GM18520 (cell line): ENCODE data around the gene UROC1.

Experiments
- ATAC-seq: cut with Tn5 transposase; IDR thresholded peaks from one replicate; pipeline ENCODE4 v1.9.1; 2021; ENCODE audit not compliant: unreplicated experiment

Gene UROC1

GRCh38 chr3:126533506-126533905, 15.9 kb upstream of the UROC1 start:
- ATAC-seq = no peak

GRCh38 chr3:126531051-126531330, 13.4 kb upstream of the UROC1 start:
- ATAC-seq = no peak

- no peak for ATAC-seq
Observed at GRCh38 chr3:126530171-126531050, 12.8 kb upstream of the UROC1 start.

DNA sequence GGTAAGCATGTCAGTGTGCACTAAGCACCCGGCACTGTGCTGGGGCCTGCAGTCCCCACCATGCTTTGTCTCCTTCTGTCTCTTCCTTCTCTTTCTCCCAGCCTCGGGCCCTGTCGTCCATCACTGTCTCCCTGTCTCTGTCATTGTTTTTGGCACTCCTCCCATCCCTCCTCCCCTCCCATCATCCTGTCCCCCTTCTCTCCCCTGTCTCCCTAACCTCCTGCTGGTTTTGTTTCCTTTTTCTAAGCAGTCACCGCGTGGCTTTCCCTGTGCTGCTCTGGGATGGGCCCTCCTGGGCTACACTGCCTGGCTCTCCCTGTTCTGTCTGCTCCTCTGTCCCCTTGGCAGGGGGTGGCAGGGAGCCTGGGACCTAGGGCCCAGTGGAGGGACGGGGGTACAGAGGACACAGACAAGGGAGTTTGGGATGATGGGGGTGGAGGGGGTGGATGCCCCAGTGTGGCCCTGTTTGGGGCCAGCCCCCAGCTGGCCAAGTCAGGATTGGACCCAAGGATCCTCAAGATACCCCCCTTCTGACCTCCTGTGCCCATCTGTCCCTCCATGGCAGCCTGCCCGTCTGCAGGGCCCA, 12.1 kb upstream of the UROC1 start:
- ATAC-seq = no peak

DNA sequence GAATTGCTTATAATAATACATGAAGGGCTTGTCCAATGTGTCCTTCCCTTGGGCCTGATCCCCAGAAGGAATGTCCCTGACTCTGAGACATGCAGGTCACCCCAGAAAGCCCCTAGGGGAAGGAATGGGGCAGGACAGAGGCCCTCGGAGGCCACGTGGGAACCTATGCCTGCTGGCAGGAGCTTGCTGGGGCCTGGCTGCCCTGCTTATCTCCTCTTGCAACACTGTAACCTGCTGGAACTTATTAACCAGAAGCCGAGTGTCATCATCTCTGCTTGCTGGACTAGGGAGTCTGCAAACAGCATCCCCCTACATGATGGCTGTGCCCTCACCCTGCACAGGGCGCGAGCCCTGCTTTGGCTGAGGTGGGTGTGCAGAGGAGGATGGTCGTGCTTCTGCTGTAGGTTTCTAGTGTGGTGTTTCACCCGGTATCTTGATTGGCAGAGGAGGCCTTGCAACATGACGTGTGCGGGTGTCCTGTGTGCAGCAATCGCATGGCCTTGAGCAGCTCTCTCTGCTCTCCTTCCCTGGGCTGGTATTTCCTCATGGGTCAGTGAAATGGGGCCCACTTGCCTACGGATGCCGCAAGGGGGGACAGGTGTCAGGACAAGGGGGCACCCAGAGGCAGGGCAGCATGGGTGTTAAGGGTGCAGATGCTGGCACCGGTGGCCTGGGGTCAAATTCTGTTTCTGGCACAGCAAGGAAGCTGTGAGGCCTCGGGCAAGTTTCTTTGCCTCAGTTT, 11.4 kb upstream of the UROC1 start:
- no peak for ATAC-seq

DNA sequence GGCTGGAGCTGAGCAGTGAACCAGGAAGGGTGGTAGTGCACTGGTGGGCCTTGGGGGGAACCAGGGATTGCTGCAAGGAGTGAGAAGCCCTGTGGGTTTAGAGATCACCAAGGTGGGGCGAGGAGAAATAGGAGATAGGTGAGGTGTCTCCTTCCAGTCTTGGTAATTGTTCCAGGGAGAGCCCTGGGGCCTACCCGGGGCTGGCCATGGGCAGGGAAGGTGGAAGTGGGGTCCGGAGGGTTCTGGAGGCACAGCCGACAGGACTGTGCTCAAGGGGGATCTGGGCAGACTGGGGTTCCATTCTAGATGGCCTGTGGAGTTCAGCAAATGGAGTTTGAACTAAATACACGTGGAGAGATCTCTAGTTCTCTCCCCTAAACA, 10.8 kb upstream of the UROC1 start:
- ATAC-seq = no peak

- ATAC-seq = no peak
Observed at GRCh38 chr3:126527455-126528211, 10.1 kb upstream of the UROC1 start.

GRCh38 chr3:126527006-126527405, 9.4 kb upstream of the UROC1 start:
- no peak for ATAC-seq

DNA sequence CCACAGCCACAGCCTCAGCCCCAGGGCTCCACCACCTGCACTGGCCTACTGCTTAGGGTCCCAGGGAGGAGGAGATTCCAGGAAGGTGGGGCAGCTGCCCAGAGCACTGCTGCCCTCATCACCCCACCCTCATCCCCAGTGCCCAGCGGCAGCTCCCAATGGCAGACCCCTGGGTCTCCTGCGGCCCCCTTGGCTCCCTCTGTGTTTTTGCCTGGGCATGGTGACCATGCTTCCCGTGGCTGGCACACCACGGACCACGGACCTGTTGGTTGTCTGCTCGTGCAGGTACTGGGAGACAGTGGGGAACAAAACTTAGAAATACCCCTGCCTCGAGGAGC, 9.1 kb upstream of the UROC1 start:
- ATAC-seq = no peak

DNA sequence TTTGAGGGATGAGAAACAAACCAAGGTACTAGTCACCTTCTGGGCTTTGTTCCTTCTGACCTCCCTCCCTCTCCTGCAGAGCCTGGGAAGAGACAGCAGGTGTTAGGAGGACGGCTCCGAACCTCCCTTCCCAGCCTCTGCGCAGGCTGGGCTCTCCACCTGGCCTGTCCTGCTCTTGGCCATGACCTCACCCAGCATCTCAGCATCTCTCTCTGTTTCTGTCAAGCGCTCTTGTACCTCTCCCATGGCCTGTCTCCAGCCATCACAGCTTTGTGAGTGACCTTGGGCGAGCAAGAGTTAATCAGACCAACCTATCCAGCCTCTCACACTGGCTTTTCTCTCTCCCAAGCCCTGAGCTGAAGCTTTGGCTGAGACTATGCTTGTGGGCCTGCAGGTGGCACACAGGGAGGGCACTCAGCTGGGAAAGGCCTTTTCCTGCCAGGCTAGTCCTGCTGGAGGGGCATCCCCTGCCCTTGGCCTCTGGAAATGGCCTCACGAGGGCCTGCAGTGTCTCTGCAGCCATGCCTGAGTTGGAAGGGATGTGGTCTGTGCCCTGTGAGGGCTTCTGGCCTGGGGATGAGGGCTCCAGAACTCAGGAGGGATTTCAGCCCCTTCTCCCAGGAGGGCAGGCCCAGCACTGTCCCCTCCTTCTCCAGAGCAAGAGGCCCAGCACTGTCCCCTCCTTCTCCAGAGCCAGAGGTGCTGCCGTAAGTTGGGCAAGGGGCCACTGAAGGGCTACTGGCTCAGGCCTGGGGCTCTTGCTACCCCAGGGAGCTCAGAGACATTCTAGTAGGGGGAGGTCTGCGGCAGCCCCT, 8.5 kb upstream of the UROC1 start:
- no peak for ATAC-seq

GRCh38 chr3:126525091-126525852, 7.7 kb upstream of the UROC1 start:
- no peak for ATAC-seq

- ATAC-seq = no peak
Observed at GRCh38 chr3:126524429-126524988, 6.9 kb upstream of the UROC1 start.

DNA sequence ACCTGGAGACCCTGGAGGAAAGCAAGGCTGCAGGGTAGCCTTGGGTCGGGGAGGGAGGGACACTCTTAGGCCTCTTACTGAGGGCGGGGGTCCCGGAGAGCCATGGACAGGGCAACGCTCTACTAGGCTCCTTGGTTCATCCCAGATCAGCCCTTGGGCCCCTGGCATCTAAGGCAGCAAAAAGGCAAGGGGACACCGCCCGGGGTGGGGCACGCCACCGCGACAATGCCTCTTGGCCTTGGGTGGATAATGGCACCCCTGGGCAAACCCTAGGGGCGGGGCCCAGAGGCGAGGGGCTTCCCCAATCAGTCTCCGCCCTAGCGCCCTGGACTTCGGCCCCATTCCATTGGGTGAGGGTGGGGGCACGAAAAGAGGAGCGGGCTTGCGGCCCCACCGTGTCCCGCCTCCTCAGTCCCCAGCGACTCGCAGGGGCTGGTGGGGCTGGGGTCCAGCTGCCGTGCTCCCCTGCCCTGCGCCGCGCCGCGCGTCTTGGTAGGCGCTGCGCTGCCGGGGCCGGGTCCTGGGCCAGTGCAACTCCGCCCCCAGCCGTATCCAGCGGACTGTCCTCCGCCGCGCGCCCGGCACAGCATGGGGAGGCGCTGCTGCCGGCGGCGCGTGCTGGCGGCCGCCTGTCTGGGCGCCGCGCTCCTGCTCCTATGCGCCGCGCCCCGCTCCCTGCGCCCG, 6.3 kb upstream of the UROC1 start, which contains the start of gene CHST13:
Gene CHST13, plus strand, starts transcription at position 411 of the 684 bp plus-strand sequence. Its CDS starts 178 bp downstream, at position 589.
- no peak for ATAC-seq

GRCh38 chr3:126522363-126522788, 4.8 kb upstream of the UROC1 start:
- no peak for ATAC-seq

GRCh38 chr3:126521122-126521891, 3.7 kb upstream of the UROC1 start:
- ATAC-seq = no peak

GRCh38 chr3:126519506-126520455, 2.2 kb upstream of the UROC1 start:
- no peak for ATAC-seq

DNA sequence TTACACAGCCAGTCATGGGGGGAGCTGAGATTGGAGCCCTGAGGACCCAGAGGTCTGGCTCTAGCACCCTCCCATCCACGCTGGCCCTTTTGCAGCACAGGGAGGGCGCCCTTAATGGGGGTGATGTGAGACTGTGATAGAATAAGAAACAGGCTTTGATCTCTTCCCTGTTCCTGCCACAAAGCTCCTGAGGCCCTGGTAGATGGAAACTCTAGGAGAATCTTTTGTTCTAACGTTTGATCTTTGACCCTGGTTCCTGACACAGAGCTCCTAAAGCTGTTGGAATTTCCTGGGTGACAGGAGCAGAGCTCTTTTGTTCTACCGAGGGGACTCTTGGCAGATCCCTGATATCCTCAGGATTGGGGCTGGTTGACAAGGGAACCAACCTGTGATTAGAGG, 1.2 kb upstream of the UROC1 start:
- no peak for ATAC-seq
